GM18508 (cell line): Measurements from ENCODE around the gene LHX4.

Experiments
- ATAC-seq: cut with Tn5 transposase; IDR thresholded peaks from one replicate; pipeline ENCODE4 v1.9.1; 2021; ENCODE audit warnings: moderate number of reproducible peaks; ENCODE audit not compliant: insufficient read depth, unreplicated experiment

LHX4 gene

DNA sequence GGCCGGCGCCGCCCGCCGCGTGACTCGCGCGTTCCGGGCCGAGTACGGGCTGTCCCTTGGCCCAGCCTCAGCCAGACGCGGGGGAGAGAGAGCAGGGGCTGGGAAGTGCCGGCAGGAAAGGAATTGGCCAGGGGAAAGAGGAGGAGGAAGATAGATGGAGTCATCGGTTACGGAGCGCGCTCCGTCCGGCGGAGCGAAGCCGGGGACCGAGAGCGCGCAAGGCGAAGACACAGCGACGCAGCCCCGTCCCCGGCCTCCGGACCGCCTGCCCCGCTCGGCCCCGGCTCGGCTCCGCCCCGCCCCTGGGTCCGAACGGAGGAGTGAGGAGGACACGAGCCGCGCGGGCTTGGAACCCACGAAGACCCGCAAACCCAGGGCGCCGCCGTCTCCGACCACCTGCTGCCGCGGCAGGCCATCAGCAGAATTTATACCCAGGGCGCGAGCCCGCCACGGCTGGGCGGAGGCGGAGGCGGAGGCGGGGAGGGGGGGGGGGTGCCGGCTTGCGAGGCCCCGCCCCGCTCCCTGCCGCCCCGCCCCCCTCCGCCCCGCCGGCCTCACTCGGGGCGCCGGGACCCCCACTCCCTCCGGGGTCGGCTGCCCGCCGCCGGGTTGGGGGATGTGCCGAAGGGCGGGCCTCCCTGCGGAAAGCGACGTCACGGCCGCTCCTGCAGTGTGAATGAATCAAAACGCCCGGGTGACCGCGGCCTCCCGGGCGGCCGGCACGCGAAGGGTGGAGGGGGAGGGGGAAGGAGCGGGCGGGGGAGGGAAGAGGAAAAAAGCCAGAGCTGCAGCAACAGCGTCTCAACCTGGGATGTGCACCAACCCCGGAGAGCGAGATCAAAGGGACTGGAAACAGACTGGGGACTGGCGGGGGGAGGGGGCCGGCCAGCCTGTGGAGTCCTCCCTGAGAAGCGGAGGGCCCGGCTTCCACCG is at the start of gene LHX4:
LHX4 (plus strand) TSS at position 782 of the 933 bp plus-strand sequence. CDS start 266 bp downstream, outside the sequence.
- ATAC-seq: no peak

DNA sequence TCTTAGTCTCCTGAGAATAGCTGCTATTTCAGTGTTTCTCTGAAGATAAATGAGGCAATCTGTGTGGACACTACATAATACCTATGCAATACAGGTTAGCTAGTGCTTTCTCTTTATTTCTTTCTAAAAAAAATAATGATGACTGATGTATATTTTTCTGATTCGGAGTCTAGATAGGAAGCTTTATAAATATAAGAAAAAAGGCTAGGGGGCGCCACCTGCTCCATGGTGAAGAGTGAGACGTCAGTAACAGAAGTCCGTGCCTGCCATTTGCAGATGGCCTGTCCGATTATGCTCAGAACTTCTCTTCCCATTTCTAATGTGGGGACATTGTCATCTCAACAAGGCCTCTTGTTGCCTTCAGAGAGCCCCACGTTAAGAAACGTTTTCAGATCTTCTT is 49.0 kb upstream of the LHX4 start:
- no peak for ATAC-seq

DNA sequence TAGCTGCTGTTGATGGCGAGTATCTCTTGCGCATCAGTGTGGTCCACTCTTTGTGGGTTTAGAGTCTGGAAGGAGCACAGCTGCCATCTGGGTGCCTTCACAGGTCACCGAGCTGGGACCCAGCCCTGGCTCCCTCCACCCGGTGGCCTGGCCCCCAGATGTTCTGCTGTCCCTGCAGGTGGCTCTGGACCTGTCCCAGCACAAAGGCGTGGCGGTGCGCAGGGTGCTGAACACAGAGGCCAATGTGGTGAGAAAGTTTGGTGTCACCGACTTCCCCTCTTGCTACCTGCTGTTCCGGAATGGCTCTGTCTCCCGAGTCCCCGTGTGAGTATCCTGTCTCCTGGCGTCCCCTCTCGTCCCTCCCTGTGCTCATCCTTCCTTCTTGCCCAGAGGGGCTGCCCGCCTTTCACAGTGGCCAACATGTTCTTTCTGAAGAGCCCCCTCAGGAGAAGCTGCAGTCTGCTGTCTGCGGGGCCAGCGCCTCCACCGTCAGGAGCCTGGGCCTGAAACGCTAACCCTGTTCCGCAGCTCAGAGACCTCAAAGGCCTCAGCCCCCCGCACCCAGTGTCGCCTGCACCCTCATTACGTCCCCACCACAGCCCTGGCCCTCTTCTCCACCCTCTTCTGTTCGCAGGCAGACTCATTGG is 47.9 kb upstream of the LHX4 start:
- no peak for ATAC-seq

DNA sequence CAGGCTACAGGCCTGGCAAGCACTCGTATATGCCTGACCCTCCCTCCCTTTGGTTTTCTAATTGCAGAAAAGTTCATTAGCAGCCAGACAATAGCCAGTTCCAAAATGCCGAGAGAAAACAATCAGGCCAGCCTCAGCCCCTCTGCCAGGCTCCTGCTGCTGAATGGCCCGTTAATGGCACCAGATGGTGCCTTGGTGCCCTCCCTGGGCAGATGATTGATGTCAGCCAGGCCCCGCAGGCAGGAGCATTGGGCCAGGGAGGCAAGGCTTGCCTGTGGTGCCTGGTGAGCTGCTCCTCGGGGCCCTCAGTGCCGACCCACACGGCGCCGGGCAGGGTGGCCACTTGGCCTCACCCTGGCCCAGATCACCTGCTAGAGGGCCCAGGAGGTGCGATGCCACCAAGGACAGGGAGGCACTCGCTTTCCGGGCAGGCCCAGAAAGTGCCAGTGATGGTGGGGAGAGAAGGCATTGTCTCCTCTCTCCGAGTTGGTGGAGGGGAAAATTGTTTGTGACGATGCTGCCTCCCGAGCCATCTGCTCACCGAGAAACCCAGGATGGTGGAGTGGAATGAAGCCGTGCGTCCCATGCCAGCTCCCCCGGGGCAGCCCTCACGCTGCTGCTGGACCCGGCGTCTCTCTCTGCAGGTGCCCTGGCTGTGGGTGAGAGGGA is 47.3 kb upstream of the LHX4 start:
- ATAC-seq: no peak

DNA sequence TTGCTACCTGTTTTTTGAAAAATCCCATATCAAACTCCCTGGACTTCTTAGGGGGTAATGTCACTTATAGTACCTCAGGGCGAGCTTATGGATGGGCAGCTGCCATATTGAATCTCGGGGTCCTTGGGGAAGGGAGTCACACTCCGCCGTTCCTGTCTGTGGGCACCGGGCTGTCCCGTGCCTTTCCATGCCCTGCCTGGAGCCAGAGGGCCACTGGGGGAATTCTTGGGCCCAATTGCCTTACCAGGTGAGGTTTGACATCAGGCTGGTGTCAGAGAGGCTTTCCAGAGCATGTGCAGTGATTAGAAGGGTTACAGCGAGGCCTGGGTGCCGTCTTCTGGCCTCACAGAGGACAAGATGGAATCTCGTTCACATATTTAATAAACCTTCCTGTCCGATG is 46.6 kb upstream of the LHX4 start:
- no peak for ATAC-seq

DNA sequence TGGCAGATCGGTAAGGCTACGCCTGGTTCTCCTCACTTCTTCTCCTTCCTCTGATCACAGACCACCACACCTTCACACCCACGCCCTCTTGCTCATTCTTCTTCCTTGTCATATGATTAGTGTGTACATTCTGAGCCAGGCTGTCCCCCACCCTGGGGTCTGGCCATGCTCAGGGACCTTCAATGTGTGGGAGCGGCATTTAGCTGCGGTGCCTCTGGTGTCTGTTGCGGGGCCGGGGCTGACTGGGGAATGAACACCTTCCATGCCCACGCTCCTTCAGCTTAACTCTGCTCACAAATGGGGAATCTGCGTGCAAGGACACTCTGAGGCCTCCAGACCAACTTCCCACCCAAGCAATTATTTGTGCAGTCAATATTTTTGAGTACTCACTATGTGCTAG is 46.0 kb upstream of the LHX4 start:
- ATAC-seq: no peak

DNA sequence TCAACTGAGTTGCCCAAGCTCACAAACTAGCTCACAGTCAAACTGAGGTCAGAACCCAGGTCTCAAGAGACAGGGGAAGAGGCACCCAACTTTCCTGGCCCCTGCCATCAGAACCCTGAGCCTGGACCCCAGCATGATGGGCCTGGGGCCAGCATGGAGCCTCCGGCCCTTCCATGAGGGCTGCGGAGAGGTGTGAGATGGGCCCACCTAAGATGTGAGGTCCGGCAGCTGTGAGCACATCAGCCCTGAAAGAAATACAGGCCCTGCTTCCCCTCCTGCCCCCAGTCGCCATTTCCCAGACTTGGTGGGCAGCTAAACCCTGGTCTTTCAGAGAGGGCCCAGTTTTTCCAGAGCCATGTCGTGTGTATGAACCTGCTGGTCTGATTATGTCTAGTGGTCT is 44.8 kb upstream of the LHX4 start:
- no peak for ATAC-seq

DNA sequence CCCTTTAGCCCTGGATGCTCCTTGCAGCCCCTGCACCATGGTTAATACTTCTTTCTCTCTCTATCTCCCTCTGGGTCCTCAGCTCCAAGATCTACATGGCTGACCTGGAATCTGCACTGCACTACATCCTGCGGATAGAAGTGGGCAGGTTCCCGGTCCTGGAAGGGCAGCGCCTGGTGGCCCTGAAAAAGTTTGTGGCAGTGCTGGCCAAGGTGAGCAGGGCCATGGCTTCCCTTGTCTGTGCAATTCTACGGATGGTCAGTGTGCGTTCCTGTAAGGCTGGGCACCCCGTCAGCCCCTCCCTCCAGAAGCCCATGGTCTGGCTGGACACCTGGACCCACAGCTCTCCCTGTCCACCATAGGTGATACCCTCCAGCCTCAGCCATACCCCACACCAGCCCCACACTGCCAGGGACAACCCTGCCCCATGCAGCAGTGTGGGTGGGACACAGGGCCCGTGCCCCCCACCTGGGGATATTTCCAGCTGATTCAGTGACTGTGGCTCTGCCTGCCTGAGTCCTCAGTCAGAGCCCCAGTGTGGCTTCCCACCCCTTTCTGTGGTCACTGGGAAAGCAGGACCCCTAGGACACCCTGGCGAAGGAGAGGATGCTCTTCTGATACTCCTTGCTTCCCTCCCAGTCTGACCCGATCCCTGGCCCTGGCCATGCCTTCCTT is 44.0 kb upstream of the LHX4 start:
- no peak for ATAC-seq

DNA sequence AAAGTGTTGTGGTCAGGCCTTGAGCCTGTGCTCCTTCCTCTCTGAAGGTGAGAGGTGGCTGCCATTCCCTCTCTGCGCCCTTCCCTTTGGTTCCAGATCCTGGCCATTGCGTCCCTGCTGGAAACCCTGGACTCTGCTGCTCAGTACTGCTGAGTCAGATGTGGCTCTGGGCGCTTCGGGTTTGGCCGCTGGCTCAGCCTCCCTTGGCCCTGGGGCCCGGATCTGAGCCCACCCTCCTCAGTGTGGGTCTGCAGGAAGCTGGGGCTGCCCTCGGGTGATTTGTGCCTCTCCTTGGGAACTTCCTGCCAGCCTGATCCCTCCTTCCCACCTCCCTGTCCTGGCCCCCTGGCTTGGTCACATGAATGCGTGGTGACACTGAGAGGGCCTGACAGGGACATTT is 43.2 kb upstream of the LHX4 start:
- ATAC-seq: no peak

DNA sequence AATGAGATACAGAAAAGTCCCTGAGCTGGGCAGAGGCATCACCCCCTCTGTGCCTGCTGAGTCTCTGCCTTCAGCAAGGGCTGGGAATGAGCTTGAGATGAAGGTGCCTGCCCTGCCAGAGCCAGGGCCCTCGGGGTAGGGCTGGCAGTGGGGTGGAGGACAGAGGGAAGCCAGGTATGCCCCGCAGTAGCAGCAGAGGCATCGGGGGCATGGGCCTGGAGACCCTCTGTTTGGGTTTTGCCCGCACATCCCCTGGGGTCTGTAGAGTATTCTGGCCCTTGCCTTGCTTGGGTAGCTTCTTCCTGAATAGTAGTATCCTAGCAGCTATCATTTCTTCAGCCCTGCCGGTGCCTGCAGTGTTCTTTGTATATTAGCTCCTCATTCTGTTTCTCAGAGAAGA is 42.4 kb upstream of the LHX4 start:
- ATAC-seq: no peak

DNA sequence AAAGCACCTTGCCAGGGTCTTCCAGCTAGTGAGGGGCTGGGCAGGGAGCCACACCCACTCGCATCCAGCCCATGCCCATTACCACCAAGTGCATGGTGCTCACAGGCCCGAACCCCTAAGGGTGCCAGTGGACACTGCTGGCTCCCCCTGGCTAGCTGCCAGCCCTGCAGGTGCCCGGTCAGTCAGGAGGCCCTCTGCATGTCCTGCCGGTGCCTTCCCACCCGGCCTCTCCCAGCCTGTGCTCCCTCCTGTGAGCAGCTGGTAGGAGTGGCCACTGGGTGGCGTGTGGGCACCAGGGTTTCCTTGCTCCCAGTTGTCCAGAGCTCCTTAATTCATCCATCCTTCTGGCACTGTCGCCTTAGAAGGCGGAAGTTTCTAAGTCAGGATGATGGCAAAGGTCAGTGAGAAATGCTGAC is 42.0 kb upstream of the LHX4 start:
- no peak for ATAC-seq

DNA sequence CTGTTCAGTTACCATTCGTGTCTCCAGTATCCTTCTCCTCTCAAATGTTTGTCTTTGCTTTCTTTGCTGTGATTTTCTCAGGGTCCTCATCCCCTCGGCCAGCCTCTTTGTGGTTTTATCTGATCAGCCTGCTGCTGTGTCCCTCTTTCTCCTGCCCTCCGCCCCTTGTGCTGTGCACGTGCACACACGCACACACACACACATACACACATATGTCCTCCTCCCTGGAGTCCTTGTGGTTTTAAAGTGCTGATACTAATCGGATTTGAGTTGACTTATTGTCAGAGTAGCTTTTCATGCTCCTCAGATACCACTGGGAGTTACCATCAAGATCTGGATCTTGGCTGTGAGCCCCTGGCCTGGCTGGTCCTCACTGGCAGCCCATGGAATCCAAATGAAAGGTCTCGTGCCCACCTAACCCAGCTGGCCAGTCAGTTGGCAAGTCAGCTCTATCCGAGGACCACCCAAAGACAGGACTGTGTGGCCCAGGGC is 41.3 kb upstream of the LHX4 start:
- ATAC-seq: no peak

DNA sequence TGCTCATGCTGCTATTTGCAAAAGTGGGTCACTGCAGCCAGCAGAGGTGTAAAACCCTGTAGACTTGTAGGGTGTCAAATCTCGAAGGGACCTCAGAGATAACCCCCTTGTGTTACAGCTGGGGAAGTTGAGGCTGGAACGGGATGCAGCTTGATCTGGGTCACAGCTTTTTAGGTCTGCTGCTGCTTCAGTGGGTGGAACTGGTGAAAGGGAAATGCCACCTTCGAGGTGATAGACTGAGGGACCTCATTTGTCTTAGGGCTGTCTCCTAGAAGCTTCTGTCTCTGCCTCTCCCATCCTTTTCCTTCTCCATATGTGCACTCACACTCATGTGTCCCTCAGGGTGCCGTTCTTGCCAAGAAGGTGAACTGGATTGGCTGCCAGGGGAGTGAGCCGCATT is 40.0 kb upstream of the LHX4 start:
- no peak for ATAC-seq

DNA sequence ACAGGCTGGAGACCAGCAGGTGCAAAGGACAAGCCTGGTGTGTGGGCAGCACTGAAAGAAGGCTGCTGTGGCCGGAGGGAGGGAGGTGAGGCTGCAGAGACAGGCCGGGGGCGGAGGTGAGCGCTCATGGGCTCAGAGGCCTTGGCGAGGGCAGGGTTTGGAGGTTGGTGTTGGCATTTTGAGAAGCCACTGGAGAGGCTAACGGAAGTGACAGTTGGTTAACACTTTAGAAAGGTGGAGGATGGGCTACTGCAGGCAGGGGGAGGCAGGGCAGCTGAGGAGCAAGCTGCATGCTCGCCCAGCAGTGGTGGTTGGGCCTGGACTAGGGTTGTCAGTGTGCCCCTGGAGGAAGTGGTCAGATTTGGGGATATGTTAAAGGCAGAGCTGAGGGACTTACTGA is 37.9 kb upstream of the LHX4 start:
- ATAC-seq: no peak

DNA sequence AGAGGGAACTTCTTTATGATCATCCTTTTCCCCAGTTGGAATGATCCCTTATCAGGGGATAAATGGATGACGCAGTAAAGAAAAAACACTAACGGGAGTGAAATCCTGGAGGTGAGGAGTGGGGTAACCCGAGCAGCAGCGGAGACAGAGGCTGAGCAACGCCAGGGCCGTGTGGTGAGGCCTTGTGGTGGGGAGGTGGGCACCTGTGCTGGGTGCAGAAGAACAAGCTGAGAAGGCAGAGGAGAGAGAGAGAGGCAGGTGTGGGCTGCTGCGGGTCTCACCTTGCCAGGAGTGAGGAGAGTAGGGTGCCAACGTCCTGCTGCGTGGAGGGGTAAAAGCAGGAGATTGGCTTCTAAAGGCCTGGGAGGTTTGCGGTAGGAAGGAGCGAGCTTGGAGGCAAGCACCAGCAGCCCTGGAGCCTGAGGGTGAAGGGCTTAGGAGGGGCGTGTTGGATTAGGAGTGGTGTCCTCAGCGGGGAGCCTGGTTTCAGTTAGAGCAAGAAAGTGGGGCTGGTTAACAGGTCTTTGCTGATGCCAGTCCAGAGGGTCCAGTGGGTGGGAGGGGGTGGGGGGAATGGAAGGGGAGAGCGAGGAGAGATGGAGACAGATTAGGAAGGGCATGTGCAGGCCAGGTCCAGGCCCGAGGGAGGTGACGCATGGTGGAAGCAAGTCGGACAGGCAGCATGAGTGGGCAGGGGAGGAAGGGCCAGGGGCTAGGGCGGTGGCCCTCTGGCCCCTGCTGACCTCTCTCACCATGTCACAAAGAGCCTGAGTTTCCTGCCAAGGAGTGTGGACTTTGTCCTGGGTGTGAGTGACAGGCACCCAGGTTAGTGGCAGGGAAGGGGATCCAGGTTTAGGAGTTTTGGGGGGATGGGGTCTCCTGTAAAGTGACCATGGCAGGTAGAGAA is 36.7 kb upstream of the LHX4 start:
- ATAC-seq: no peak

DNA sequence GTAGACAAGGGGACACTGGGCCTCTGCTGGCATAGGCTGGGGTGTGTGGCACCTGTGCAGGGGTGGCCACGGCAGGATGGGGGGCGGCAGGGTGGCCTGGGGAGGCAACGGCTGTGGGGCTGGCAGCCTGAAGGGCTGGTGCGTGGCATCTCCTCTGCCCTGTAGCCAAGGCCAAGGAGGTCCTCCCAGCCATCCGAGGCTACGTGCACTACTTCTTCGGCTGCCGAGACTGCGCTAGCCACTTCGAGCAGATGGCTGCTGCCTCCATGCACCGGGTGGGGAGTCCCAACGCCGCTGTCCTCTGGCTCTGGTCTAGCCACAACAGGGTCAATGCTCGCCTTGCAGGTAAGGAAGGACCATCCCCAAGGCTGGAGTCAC is 36.0 kb upstream of the LHX4 start:
- no peak for ATAC-seq

DNA sequence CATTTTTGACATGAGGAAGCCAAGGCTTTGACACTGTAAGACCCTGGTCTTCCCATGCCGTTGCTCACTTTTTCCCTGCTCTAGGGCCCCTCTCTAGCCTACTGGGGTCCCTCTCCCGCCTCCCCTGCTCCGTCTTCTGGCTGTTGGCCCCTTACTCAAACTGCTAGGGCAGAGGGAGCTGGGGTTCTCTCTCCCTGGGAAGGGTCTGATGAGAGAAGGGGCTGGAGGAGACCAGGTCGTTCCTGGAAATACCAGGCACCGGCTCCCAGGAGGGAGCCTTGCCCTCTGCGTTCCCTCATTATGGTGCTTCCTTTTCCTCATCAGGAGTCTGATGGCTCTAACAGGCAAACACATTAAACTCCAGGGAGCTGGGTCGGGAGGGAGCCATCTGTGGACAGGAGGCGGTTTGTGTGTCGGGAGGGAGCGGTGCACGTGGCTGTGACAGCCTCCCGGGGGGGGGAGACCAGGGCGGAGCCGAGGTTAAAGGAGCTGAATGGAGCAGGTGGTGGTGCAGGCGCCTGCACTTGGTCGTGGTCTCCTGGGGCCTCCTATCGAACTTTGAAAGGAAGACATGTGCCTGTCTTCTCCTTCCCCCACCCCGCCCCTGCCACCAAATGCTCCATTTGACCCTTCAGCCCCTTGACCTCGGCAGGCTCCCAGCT is 35.4 kb upstream of the LHX4 start:
- ATAC-seq: no peak

DNA sequence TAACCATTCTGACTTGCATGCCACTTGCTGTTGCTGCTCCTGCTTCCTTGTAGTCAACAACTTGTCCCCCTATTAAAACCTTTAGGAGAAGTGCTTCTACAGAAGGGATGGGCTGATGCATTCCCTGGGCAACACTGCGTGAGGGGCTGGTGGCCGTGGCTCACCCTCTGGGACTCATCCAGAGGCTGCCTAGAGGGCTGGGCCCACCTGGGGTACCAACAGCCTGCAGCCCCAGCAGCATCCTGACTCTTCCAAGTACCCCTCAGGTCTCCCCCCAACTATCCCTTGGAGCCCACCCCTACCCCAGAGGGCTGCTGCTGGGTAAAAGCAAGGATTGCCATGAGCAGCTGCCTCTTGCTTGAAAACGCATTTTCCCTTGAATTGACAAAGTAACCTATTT is 34.7 kb upstream of the LHX4 start:
- no peak for ATAC-seq

DNA sequence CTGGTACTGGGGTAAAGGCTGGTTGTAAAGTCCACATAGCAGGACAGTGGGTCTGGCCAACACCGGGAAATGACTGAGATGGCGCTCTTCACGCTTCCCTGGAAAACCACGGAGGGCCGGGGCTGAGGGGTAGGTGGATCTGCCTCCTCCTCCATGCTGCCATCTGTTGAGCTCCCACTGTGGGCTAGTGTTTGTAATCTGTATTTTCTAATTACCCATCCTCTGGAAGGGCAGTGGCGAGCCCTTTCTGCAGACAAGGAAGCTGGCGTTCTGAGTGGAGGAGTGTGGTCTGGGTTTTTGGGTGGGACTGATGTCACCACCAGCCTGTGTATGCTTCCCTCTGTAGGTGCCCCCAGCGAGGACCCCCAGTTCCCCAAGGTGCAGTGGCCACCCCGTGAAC is 34.1 kb upstream of the LHX4 start:
- ATAC-seq: no peak
